NT2/D1 (cell line): ENCODE data around the gene SELENOM.
"Not testable (repeated sequence)": the region's sequence is repeated elsewhere in the genome, so short reads cannot be mapped to it uniquely, and the experiment has no call there.

Source experiments
- DNase-seq: peaks from one replicate; pipeline ENCODE4 v3.0.0-alpha.2; 2011; ENCODE audit warnings: low read depth, low spot score
- H3K27me3 ChIP-seq: 2 replicates; pipeline ENCODE4 v1.6.0; 2011; ENCODE audit warnings: mild to moderate bottlenecking; ENCODE audit not compliant: insufficient read length, insufficient read depth
- H3K36me3 ChIP-seq: 2 replicates; pipeline ENCODE4 v1.6.1; 2011; ENCODE audit warnings: mild to moderate bottlenecking, low read length, mixed read lengths; ENCODE audit not compliant: insufficient read depth, insufficient read length
- H3K4me1 ChIP-seq: 2 replicates; pipeline ENCODE4 v1.5.1; 2011; ENCODE audit not compliant: insufficient read depth, insufficient read length
- H3K4me3 ChIP-seq: 2 replicates; pipeline ENCODE4 v1.5.1; 2011; ENCODE audit warnings: low read depth; ENCODE audit not compliant: insufficient read length
- H3K9ac ChIP-seq: 2 replicates; pipeline ENCODE4 v1.6.0; 2011; ENCODE audit warnings: low read depth; ENCODE audit not compliant: insufficient read length
- H3K9me3 ChIP-seq: 2 replicates; pipeline ENCODE4 v1.5.1; 2011; ENCODE audit warnings: mild to moderate bottlenecking, low read length; ENCODE audit not compliant: insufficient read depth
- SUZ12 ChIP-seq: IDR thresholded peaks from 2 replicates; pipeline ENCODE4 v1.6.1; 2011; ENCODE audit not compliant: insufficient read length, insufficient read depth; ENCODE audit errors: extremely low read depth
- YY1 ChIP-seq: IDR thresholded peaks from 2 replicates; pipeline ENCODE4 v1.6.1; 2011; ENCODE audit not compliant: insufficient read length, insufficient read depth
- ZNF274 ChIP-seq: IDR thresholded peaks from 2 replicates; pipeline ENCODE4 v1.6.1; 2011; ENCODE audit warnings: mild to moderate bottlenecking, low read depth, low read length

Gene SELENOM

DNA sequence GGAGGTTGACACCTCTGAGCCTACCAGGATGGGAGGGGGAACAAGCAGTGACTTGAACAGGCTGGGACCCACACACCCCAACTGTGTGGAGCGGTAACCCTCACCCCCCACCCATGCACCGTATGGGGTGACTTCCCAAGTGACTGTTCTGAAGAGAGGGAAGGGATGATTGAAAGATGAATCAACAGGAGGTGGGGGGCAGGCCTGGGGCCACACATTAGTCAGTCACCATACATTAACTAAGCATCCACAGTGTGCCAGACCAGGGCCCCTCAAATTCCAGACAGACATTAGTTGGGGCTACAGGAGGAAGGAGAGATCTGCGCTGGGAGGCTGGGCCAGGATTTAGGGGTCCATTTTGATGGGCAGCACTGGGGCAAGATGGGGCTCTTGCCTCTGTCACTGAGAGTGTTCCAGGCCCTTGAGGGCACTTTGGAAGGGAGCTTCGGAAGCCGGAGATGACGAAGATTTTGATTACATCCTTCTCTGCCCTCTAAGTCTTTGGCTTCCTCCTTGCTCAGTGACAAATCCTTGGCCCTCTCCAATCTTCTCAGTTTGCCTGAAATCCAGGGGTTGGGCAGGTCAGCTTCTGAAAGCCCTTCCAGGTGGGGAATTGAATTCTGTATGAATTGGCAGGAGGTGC lies 25.3 kb downstream of the SELENOM start:
- peaks cover 23% of the 10 kb centered on the region for H3K4me1 ChIP-seq
- no peaks in the 10 kb centered on the region for H3K9me3 ChIP-seq
- peaks cover 27% of the 10 kb centered on the region for H3K36me3 ChIP-seq
- H3K4me3 ChIP-seq = peak overlapping the region; percentile 70
- TF ChIP-seq SUZ12 = no peak
- TF ChIP-seq ZNF274 = no peak
- TF ChIP-seq YY1 = no peak
- DNase-seq = no peak
- H3K27me3 ChIP-seq = no peaks in the 10 kb centered on the region
- peak overlapping the region; percentile 88 for H3K9ac ChIP-seq

DNA sequence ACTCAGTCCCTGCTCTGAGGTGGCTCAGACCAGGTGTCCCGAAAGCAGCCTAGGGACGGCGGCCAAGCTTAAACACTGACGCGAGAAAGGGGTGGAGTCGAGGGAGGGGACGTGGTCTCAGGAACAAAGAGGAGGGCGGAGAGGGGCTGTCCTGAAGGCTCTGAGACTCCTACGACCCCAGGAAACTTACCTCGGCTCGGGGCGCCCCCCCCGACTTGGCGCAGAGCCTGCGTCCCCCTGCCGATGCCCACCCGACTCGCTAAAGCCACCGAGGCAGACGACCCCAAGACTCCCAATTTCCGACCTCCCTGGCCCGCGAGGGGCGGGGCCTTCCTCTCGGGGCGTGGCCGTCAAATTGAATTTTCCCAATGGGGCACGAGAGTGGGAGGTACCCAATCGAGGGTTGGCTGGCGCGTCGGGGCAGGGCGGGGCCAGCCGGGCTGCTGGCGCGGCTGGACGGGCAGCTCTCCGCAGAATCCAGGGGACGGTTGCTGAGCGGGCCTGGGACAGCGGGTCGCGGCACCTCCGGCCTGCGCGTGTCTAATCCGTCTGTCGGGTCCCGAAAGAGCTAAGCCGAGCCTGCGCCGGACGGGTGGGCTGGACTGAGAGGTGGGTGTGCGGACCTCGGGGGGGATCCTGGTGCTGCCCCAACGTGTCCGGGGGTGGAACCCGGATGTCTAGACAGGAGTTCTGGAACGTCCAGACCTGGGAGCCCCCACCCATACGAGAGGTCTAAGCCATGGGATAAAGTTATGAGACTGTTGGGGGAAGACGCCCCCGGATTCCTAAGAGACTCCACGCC lies 26.3 kb downstream of the SELENOM start, which contains the start of gene SMTN:
Gene SMTN, plus strand, starts transcription at position 471 of the 802 bp plus-strand sequence. CDS start 1,941 bp downstream, outside the sequence.
- TF ChIP-seq YY1 (no peak), SUZ12 (no peak), ZNF274 (no peak)
- Histone ChIP-seq H3K4me3 (peak within 1 kb of the TSS; percentile 70), H3K4me1 (peaks cover 20% of the 10 kb centered on the region), H3K9me3 (no peaks in the 10 kb centered on the region), H3K27me3 (no peaks in the 10 kb centered on the region), H3K36me3 (peaks cover 21% of the 10 kb centered on the region), H3K9ac (peak within 1 kb of the TSS; percentile 88)
- DNase-seq = peak; percentile 78

DNA sequence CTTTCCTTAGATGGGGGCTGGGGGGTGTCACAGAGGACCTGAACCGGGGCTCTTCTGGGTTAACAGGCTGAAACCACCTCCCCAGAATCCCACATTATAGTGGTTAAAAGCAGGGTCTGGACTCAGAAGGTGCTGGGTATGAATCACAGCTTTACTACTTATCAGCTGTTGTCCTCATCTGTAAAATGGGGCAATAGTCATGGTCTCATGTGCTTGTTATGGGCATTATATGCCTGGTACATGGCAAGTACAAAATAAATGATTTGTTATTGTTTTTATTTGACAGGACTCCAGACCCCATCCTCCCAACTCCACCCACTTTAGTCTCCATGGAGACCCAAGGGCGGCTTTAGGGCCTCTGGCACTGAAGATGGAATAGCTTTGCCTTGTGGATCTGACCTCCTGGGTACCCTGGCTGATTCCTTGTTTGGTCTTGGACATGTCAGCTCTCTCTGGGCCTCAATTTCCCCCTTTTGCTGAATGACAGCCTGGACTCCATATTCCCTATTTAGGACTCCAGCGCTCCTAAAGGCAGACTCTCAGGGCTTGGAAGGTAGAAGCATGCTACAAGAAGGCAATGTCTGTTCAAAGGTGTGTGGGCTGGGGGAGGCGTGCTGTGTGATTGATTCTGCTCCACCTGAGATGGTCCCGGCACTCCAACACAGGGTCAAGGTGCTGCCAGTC lies 27.1 kb downstream of the SELENOM start:
- Histone ChIP-seq H3K4me3 (peak overlapping the region; percentile 70), H3K27me3 (no peaks in the 10 kb centered on the region), H3K36me3 (peaks cover 17% of the 10 kb centered on the region), H3K9ac (peak overlapping the region; percentile 88), H3K9me3 (no peaks in the 10 kb centered on the region), H3K4me1 (peaks cover 16% of the 10 kb centered on the region)
- TF ChIP-seq ZNF274 (no peak), YY1 (no peak), SUZ12 (no peak)
- DNase-seq = no peak

DNA sequence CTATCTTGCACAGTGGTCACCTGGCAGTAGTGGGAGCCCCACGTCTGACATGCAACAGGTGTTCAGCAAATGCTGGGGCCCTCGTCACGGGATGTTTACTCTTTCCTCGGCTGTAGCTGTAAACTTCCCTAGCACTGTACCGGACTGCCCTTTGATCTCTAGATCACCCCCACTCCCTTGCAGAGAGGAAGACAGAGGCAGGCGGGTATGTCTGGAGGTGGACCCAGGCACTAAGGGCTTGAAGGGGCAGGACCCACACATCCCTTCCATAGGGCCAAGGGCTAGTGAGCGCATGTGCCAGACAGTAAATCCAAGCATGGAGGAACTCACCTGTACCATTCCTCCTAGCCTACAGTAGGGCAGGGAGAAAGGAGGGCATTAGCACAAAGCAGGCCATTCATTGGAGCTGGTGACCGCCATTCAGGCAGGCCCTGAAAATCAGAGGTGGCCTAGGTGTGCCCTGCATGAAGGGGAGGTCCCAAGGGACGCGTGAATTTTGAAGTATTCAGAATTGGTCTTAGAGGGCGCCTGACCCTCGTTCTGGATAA lies 28.2 kb downstream of the SELENOM start:
- H3K4me3 ChIP-seq = no peak overlapping the region
- peaks cover 16% of the 10 kb centered on the region for H3K4me1 ChIP-seq
- TF ChIP-seq YY1 (no peak), ZNF274 (no peak), SUZ12 (no peak)
- no peaks in the 10 kb centered on the region for H3K27me3 ChIP-seq
- peaks cover 14% of the 10 kb centered on the region for H3K36me3 ChIP-seq
- H3K9me3 ChIP-seq = no peaks in the 10 kb centered on the region
- no peak for DNase-seq
- H3K9ac ChIP-seq = no peak overlapping the region

DNA sequence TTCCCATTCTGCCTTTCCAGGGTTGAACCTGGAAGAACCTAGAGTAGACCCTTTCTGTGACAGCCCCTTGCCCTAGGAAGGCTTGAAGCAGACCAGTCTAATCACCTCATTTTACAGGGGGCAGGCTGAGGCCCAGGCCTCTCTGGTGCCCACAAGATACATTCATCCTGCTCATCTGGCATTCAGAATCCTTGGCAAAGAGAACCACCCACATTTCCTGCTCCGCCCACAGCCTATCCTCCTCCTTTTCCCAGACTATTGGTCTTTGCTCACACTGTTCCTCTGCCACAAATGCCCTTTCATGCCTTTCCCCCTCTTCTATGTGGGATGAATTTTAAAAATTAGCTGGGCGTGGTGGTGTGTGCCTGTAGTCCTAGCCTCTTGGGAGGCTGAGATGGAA lies 29.0 kb downstream of the SELENOM start:
- not testable (repeated sequence) for H3K9me3 ChIP-seq, H3K27me3 ChIP-seq, DNase-seq, H3K36me3 ChIP-seq, H3K9ac ChIP-seq, H3K4me3 ChIP-seq
- peaks cover 13% of the 10 kb centered on the region for H3K4me1 ChIP-seq

DNA sequence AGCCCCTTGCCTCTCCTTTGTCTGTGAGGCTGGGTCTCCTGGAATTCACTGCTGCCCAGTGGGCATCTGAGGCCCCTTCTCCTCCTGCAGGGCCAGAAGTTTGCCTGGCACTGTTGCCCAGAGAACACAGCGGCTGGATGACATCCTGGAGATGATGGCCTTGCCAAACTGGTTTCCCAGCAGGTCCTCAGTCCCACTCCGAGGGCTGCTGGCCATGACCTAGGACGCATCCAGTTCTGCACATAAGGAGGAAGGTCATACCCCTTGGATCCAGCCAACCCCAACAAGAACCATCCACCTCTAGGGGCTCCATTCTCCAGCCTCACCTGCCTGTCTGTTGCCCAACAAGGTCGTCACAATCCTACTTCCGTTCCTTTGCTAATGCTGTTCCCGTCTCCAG lies 29.7 kb downstream of the SELENOM start:
- H3K27me3 ChIP-seq = no peaks in the 10 kb centered on the region
- peaks cover 9% of the 10 kb centered on the region for H3K4me1 ChIP-seq
- DNase-seq = no peak
- no peak overlapping the region for H3K4me3 ChIP-seq
- H3K9me3 ChIP-seq = no peaks in the 10 kb centered on the region
- H3K9ac ChIP-seq = no peak overlapping the region
- TF ChIP-seq YY1 (no peak), SUZ12 (no peak), ZNF274 (no peak)
- no peaks in the 10 kb centered on the region for H3K36me3 ChIP-seq

DNA sequence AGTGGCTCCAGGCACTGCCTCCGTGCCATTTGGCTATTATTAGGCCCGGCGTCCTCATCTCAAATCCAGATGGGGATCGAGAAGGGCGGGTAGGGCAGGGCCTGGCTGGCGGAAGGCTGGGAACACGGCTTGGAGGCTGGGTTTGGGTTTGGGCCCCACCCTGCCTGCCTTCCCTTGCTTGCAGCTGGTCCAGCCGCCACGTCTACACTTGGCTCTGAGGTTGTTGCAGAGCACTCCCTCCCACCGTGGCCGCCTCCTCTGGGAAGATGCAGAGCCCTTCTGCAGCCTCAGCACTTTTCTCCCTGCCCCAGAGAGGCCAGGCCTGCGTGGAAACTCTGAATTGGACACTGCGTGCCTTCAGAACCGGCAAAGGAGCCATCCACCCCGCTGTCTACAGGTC lies 31.4 kb downstream of the SELENOM start:
- H3K27me3 ChIP-seq = no peaks in the 10 kb centered on the region
- no peak for DNase-seq
- H3K9ac ChIP-seq = no peak overlapping the region
- no peaks in the 10 kb centered on the region for H3K9me3 ChIP-seq
- H3K4me3 ChIP-seq = no peak overlapping the region
- no peak for TF ChIP-seq SUZ12
- no peak for TF ChIP-seq YY1
- TF ChIP-seq ZNF274 = no peak
- H3K36me3 ChIP-seq = no peaks in the 10 kb centered on the region
- no peaks in the 10 kb centered on the region for H3K4me1 ChIP-seq

DNA sequence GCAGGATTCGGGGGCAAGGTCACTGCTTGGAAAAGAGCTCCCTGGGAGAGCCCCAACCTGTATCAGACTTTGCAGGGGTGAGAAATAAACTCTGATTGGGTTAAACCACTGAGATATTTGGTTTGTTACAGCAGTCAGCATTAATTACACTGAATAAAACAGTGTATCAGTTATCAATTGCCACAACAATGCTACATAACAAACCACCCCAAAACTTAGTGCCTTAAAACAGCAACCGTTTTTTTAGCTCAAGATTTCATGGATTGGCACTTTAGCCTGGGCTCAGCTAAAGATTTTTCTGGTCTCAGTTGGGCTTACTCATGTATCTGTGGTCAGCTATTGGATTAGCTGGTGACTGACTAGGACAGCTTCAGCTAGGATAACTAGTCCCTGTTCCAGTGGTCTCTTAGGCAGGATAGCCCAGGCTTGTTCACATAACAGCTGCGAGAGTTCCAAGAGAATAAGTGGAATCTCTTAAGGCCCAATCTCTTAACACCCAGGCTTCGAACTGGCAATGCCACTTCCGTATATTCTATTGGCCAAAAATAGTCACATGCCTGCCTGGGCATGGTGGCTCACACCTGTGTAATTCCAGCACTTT lies 33.7 kb downstream of the SELENOM start:
- H3K36me3 ChIP-seq = not testable (repeated sequence)

DNA sequence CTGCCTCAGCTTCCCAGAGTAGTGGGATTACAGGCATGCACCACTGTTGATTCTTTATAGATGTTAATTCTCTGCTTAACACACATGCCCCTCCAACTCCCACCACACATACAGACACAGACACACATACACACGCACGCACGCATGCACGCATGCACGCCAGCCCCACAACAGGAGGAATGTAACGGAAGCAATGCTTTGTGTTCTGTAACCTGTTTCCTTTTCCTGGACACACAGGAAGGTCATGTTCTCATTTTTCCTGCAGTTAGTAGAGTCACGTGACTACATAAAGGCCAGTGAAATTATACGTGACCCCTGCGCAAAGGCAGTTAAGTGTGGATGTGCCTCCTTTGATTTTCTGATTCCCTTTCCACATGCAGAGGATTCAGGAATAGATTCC lies 34.2 kb downstream of the SELENOM start:
- H3K27me3 ChIP-seq, DNase-seq, H3K9ac ChIP-seq, H3K36me3 ChIP-seq, H3K4me1 ChIP-seq, H3K4me3 ChIP-seq, H3K9me3 ChIP-seq: not testable (repeated sequence)

More for the DNA sequence above, 33.7 kb downstream of the SELENOM start:
- not testable (repeated sequence) for H3K27me3 ChIP-seq, H3K9ac ChIP-seq, DNase-seq, H3K9me3 ChIP-seq, H3K4me1 ChIP-seq, H3K4me3 ChIP-seq

DNA sequence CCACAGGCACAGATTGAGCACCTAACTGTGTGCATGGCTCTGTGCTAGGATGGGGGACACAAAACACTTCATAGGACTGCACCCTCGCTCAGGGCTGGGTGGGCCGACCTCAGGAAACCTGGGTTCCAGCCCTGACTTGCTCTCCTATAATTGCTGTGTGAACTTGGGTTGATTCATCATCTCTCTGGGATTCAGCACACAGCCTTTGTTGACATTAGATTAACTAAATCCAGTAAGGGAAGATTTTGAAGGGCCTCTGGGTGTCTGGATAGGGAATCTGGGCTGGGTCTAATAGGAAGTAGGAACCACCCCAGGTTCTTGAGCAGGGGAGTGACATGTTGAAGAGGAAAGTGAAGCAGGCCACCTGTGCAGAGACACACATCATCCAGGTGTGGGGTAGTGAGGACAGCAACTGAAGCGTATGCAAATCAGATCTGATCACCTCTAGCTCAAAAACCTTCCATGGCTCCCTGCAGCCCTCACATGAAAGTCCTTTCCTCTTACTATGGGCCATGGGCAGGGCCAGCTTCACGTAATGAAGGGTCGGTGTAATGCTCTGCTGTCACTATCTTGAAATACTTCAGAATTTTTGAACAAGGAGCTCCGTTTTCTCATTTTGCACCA lies 37.6 kb downstream of the SELENOM start:
- H3K4me1 ChIP-seq = not testable (repeated sequence)

More for the DNA sequence above, 37.6 kb downstream of the SELENOM start:
- H3K27me3 ChIP-seq, H3K9ac ChIP-seq, H3K9me3 ChIP-seq, H3K36me3 ChIP-seq, DNase-seq, H3K4me3 ChIP-seq: not testable (repeated sequence)
